ENCODE measurements around the gene CAPN2. TPM values are rescaled to one million over a fixed set of nuclear protein-coding genes. Genes with fewer than 3 reads are reported as not detected.

The CAPN2 gene
- polyA plus RNA-seq, 2 donors = 89.8 to 159 TPM

GRCh38 chr1:223700942-223701637, 11.2 kb upstream of the CAPN2 start:
- 28 to 45% methylated on average over 8 of the region's 8 CpGs for WGBS, 2 donors
- Histone ChIP-seq H3K36me3 (ENCODE audit: control insufficient read depth in 2 of 2, insufficient read depth in 2 of 2, low read length in 1 of 2) (no peaks in the 10 kb centered on the region), H3K9me3 (ENCODE audit: control insufficient read depth in 2 of 2, insufficient read depth in 1 of 2, low read depth in 1 of 2, low read length in 1 of 2) (no peaks in the 10 kb centered on the region), H3K4me1 (ENCODE audit: control insufficient read depth in 2 of 2, insufficient read depth in 2 of 2, low read length in 1 of 2) (peaks cover 2 to 6% of the 10 kb centered on the region in 2 donors), H3K27ac (ENCODE audit: low read depth in 2 of 2, low read length in 1 of 2) (peak overlapping the region; percentile 95 to 96), H3K4me3 (ENCODE audit: low read depth in 1 of 2, low read length in 2 of 2) (no peak overlapping the region), H3K27me3 (ENCODE audit: control insufficient read depth in 1 of 2, insufficient read depth in 2 of 2, low read length in 2 of 2) (no peaks in the 10 kb centered on the region)

- H3K9me3 ChIP-seq (ENCODE audit: control insufficient read depth in 2 of 2, insufficient read depth in 1 of 2, low read depth in 1 of 2, low read length in 1 of 2) = no peaks in the 10 kb centered on the region
- no peaks in the 10 kb centered on the region for H3K27me3 ChIP-seq (ENCODE audit: control insufficient read depth in 1 of 2, insufficient read depth in 2 of 2, low read length in 2 of 2)
- WGBS, 2 donors = 83 to 91% methylated on average over 4 of the region's 4 CpGs
- no peak overlapping the region for H3K4me3 ChIP-seq (ENCODE audit: low read depth in 1 of 2, low read length in 2 of 2)
- H3K27ac ChIP-seq (ENCODE audit: low read depth in 2 of 2, low read length in 1 of 2) = no peak overlapping the region
- H3K4me1 ChIP-seq (ENCODE audit: control insufficient read depth in 2 of 2, insufficient read depth in 2 of 2, low read length in 1 of 2) = peaks cover 2 to 6% of the 10 kb centered on the region in 2 donors
- no peaks in the 10 kb centered on the region for H3K36me3 ChIP-seq (ENCODE audit: control insufficient read depth in 2 of 2, insufficient read depth in 2 of 2, low read length in 1 of 2)
Measured at GRCh38 chr1:223702735-223703667, 9.3 kb upstream of the CAPN2 start.

GRCh38 chr1:223703668-223704013, 8.7 kb upstream of the CAPN2 start:
- H3K4me1 ChIP-seq (ENCODE audit: control insufficient read depth in 2 of 2, insufficient read depth in 2 of 2, low read length in 1 of 2) = peaks cover 2 to 6% of the 10 kb centered on the region in 2 donors
- no peaks in the 10 kb centered on the region for H3K9me3 ChIP-seq (ENCODE audit: control insufficient read depth in 2 of 2, insufficient read depth in 1 of 2, low read depth in 1 of 2, low read length in 1 of 2)
- no peaks in the 10 kb centered on the region for H3K36me3 ChIP-seq (ENCODE audit: control insufficient read depth in 2 of 2, insufficient read depth in 2 of 2, low read length in 1 of 2)
- H3K27me3 ChIP-seq (ENCODE audit: control insufficient read depth in 1 of 2, insufficient read depth in 2 of 2, low read length in 2 of 2) = no peaks in the 10 kb centered on the region
- WGBS, 2 donors = 54% methylated on average over 1 of the region's 1 CpG
- H3K4me3 ChIP-seq (ENCODE audit: low read depth in 1 of 2, low read length in 2 of 2) = no peak overlapping the region
- H3K27ac ChIP-seq (ENCODE audit: low read depth in 2 of 2, low read length in 1 of 2) = no peak overlapping the region

GRCh38 chr1:223704921-223705878, 7.1 kb upstream of the CAPN2 start:
- Histone ChIP-seq H3K4me1 (ENCODE audit: control insufficient read depth in 2 of 2, insufficient read depth in 2 of 2, low read length in 1 of 2) (peaks cover 2 to 4% of the 10 kb centered on the region in 2 donors), H3K4me3 (ENCODE audit: low read depth in 1 of 2, low read length in 2 of 2) (no peak overlapping the region), H3K27ac (ENCODE audit: low read depth in 2 of 2, low read length in 1 of 2) (peak overlapping the region; percentile 1 to 58), H3K36me3 (ENCODE audit: control insufficient read depth in 2 of 2, insufficient read depth in 2 of 2, low read length in 1 of 2) (no peaks in the 10 kb centered on the region), H3K27me3 (ENCODE audit: control insufficient read depth in 1 of 2, insufficient read depth in 2 of 2, low read length in 2 of 2) (no peaks in the 10 kb centered on the region), H3K9me3 (ENCODE audit: control insufficient read depth in 2 of 2, insufficient read depth in 1 of 2, low read depth in 1 of 2, low read length in 1 of 2) (no peaks in the 10 kb centered on the region)
- WGBS, 2 donors = 44 to 52% methylated on average over 8 of the region's 8 CpGs

GRCh38 chr1:223706077-223706973, 6.0 kb upstream of the CAPN2 start:
- Histone ChIP-seq H3K27me3 (ENCODE audit: control insufficient read depth in 1 of 2, insufficient read depth in 2 of 2, low read length in 2 of 2) (no peaks in the 10 kb centered on the region), H3K4me3 (ENCODE audit: low read depth in 1 of 2, low read length in 2 of 2) (no peak overlapping the region), H3K4me1 (ENCODE audit: control insufficient read depth in 2 of 2, insufficient read depth in 2 of 2, low read length in 1 of 2) (peaks cover 2 to 4% of the 10 kb centered on the region in 2 donors), H3K36me3 (ENCODE audit: control insufficient read depth in 2 of 2, insufficient read depth in 2 of 2, low read length in 1 of 2) (no peaks in the 10 kb centered on the region), H3K9me3 (ENCODE audit: control insufficient read depth in 2 of 2, insufficient read depth in 1 of 2, low read depth in 1 of 2, low read length in 1 of 2) (no peaks in the 10 kb centered on the region), H3K27ac (ENCODE audit: low read depth in 2 of 2, low read length in 1 of 2) (peak overlapping the region; percentile 90 to 94)
- 52% methylated on average over 12 of the region's 12 CpGs for WGBS, 2 donors

- peaks cover 2 to 4% of the 10 kb centered on the region in 2 donors for H3K4me1 ChIP-seq (ENCODE audit: control insufficient read depth in 2 of 2, insufficient read depth in 2 of 2, low read length in 1 of 2)
- H3K9me3 ChIP-seq (ENCODE audit: control insufficient read depth in 2 of 2, insufficient read depth in 1 of 2, low read depth in 1 of 2, low read length in 1 of 2) = no peaks in the 10 kb centered on the region
- 21 to 33% methylated on average over 6 of the region's 6 CpGs for WGBS, 2 donors
- peak overlapping the region; percentile 94 to 97 for H3K27ac ChIP-seq (ENCODE audit: low read depth in 2 of 2, low read length in 1 of 2)
- H3K36me3 ChIP-seq (ENCODE audit: control insufficient read depth in 2 of 2, insufficient read depth in 2 of 2, low read length in 1 of 2) = no peaks in the 10 kb centered on the region
- no peaks in the 10 kb centered on the region for H3K27me3 ChIP-seq (ENCODE audit: control insufficient read depth in 1 of 2, insufficient read depth in 2 of 2, low read length in 2 of 2)
- H3K4me3 ChIP-seq (ENCODE audit: low read depth in 1 of 2, low read length in 2 of 2) = no peak overlapping the region
Measured at GRCh38 chr1:223707256-223708000, 4.9 kb upstream of the CAPN2 start.

GRCh38 chr1:223708001-223708359, 4.4 kb upstream of the CAPN2 start:
- Histone ChIP-seq H3K36me3 (ENCODE audit: control insufficient read depth in 2 of 2, insufficient read depth in 2 of 2, low read length in 1 of 2) (no peaks in the 10 kb centered on the region), H3K4me3 (ENCODE audit: low read depth in 1 of 2, low read length in 2 of 2) (no peak overlapping the region), H3K9me3 (ENCODE audit: control insufficient read depth in 2 of 2, insufficient read depth in 1 of 2, low read depth in 1 of 2, low read length in 1 of 2) (no peaks in the 10 kb centered on the region), H3K4me1 (ENCODE audit: control insufficient read depth in 2 of 2, insufficient read depth in 2 of 2, low read length in 1 of 2) (peaks cover 2 to 4% of the 10 kb centered on the region in 2 donors), H3K27me3 (ENCODE audit: control insufficient read depth in 1 of 2, insufficient read depth in 2 of 2, low read length in 2 of 2) (no peaks in the 10 kb centered on the region), H3K27ac (ENCODE audit: low read depth in 2 of 2, low read length in 1 of 2) (peak overlapping the region; percentile 94 to 97)
- WGBS, 2 donors = 47 to 50% methylated on average over 5 of the region's 5 CpGs

- 89 to 96% methylated on average over 3 of the region's 3 CpGs for WGBS, 2 donors
- H3K27ac ChIP-seq (ENCODE audit: low read depth in 2 of 2, low read length in 1 of 2) = peak overlapping the region; percentile 94 to 97
Measured at GRCh38 chr1:223708651-223709268, 3.6 kb upstream of the CAPN2 start.

More at GRCh38 chr1:223708651-223709268, 3.6 kb upstream of the CAPN2 start:
- Histone ChIP-seq H3K9me3 (ENCODE audit: control insufficient read depth in 2 of 2, insufficient read depth in 1 of 2, low read depth in 1 of 2, low read length in 1 of 2) (no peaks in the 10 kb centered on the region), H3K27me3 (ENCODE audit: control insufficient read depth in 1 of 2, insufficient read depth in 2 of 2, low read length in 2 of 2) (no peaks in the 10 kb centered on the region), H3K36me3 (ENCODE audit: control insufficient read depth in 2 of 2, insufficient read depth in 2 of 2, low read length in 1 of 2) (no peaks in the 10 kb centered on the region), H3K4me3 (ENCODE audit: low read depth in 1 of 2, low read length in 2 of 2) (no peak overlapping the region), H3K4me1 (ENCODE audit: control insufficient read depth in 2 of 2, insufficient read depth in 2 of 2, low read length in 1 of 2) (peaks cover 2 to 4% of the 10 kb centered on the region in 2 donors)
